HG02588 (cell line): ENCODE results near the gene RPE.

Experiments
- ATAC-seq: cut with Tn5 transposase; IDR thresholded peaks from one replicate; pipeline ENCODE4 v1.9.1; 2021; ENCODE audit warnings: mild to moderate bottlenecking, moderate library complexity; ENCODE audit not compliant: unreplicated experiment

Gene RPE

DNA sequence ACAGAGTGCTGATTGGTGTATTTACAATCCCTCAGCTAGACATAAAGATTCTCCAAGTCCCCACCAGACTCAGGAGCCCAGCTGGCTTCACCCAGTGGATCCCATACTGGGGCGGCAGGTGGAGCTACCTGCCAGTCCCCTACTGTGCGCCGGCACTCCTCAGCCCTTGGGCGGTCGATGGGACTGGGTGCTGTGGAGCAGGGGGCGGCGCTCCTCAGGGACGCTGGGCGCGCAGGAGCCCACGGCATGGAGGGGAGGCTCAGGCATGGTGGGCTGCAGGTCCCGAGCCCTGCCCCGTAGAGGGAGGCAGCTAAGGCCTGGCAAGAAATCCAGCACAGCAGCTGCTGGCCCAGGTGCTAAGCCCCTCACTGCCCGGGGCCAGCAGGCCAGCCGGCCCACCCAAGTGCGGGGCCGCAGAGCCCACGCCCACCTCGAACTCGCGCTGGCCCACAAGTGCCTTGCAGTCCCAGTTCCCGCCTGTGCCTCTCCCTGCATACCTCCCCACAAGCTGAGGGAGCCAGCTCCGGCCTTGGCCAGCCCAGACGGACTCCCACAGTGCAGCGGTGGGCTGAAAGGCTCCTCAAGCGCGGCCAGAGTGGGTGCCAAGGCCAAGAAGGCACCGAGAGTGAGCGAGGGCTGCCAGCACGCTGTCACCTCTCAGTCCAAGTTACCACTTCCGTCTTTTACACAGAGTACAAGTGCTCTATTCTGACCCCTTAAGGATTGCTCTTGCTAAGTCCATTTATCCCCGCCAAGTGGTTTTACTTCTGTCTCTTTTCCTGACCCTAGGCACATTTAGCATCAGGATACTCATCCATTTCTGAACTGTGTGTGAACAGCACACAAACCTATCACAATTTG, 1.7 kb upstream of the RPE start:
- ATAC-seq = no peak

GRCh38 chr2:210003359-210003758, 921 bp downstream of the RPE start:
- no peak for ATAC-seq

DNA sequence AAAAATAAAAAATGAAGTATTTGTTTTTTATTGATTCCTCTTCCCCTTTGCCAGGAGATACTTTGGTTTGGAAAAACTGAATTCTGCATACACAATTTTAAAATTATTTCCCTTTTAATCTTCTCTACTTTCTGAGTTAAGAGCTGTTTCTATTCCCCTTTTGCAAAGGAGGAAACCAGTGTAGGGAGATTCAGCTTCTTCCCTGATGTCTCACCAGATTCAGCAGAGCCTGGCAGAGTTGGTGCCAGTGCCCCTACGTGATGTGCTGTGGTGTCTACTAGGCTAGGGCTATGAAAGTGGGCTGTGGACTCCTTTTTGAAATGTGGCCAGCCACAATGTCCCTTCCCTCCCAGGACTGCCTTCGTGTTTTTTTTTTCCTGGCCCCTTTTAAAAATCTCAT, 2.4 kb downstream of the RPE start:
- no peak for ATAC-seq

- ATAC-seq = no peak
Observed at GRCh38 chr2:210007895-210008294, 5.5 kb downstream of the RPE start.

DNA sequence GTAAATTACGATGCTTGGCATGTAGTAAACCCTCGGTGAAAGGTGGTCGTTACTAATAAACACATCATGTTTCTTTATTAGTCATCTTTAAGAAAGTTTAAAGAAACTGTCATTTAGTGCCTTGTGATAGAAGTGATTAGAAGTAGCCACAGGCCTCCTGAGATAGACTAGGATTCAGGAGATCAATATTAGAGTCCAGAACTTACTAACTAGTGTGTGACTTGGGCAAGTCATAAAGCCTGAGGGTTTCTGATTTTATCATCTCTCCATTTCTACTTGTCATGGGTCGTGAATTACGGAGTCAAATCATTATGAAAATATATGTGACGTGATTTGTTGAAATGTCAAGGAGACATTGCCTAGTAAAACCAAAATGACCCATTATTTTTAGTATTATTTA, 6.7 kb downstream of the RPE start:
- ATAC-seq = no peak

DNA sequence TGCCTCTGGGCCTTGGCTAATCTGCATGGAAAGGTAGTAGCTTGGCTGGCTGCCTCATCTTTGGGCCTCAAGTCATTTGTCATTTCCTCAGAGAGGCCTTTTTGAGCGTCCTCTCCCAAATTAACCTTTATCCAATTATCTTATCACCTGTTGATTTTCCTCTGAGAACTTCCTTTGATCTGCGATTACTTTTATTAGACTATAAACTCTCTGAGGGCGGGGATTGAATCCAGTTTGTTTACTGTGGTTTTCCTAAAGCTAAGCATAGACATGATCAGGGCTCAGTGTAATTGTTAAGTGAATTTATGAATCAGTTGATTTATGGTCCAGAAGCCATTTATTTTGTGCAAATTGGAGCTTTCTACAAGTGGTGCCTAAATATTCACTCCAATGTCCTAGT, 7.5 kb downstream of the RPE start:
- ATAC-seq = no peak

- ATAC-seq = no peak
Observed at GRCh38 chr2:210020138-210020537, 17.7 kb downstream of the RPE start.

- no peak for ATAC-seq
Observed at GRCh38 chr2:210022824-210023223, 20.4 kb downstream of the RPE start.

DNA sequence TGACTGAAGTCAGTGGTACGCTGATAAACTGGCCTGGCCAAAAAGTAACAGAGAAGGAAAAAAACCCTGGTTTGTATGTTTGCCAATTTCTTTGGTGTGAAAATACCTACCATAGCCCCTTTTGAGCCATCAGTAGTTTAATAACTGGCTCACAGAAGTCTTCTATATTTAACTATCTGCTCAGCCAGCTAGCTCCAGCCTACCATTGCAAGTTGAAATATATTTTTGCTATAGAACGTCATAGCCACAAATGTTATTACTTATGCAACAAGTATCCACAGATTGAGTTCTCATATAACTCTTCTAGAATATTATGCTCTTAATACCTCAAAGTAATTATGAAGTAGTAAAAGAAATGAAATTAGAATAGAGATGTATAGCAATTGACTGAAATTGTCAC, 25.2 kb downstream of the RPE start:
- no peak for ATAC-seq

GRCh38 chr2:210028178-210028577, 25.7 kb downstream of the RPE start:
- ATAC-seq = no peak

DNA sequence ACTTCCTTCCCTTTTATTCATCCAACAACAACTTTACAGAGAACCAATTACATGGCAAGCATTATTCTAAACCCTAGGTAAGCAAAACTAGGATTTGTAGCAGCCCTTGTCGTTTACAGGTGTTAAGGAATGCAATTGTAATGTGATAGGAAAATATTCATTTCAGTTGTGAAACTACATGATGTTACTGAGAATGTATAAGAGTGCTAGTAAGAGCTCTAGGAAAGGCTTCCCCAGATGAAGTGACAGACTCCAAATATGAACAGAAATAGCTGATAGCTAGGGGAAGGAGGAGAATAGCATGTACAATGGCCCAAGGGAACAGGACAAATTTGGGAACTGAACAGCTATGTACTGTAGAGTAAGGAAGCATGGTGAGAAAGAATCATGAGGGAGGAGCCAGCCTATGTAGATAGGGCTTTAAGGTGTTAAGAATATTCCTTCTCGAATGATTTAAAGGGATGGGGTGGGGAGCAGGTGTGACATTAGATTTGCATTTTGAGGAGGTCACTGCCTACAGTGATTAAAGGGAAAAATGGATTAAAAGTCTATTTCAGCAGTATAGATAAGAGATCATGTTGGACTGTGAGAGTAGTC, 31.7 kb downstream of the RPE start:
- no peak for ATAC-seq

GRCh38 chr2:210035679-210036078, 33.2 kb downstream of the RPE start:
- no peak for ATAC-seq

DNA sequence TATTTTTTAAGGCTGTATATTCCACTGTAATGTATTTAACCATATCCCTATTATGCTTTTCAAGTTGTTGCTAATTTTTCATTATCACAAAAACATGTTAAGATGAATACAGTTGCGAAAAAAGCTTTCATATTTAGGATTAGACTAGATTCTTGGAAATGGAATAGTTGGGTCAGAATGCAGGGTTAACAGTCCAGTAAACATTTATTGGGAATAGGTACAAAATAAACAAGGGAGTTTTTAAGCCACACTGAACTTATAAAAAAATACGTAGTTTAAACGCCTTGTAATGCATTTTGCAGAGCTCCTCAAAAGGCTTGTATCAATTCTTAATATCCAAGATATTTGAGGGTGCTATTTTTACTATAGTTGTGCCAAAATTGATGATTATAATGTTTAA, 35.6 kb downstream of the RPE start:
- ATAC-seq = no peak

DNA sequence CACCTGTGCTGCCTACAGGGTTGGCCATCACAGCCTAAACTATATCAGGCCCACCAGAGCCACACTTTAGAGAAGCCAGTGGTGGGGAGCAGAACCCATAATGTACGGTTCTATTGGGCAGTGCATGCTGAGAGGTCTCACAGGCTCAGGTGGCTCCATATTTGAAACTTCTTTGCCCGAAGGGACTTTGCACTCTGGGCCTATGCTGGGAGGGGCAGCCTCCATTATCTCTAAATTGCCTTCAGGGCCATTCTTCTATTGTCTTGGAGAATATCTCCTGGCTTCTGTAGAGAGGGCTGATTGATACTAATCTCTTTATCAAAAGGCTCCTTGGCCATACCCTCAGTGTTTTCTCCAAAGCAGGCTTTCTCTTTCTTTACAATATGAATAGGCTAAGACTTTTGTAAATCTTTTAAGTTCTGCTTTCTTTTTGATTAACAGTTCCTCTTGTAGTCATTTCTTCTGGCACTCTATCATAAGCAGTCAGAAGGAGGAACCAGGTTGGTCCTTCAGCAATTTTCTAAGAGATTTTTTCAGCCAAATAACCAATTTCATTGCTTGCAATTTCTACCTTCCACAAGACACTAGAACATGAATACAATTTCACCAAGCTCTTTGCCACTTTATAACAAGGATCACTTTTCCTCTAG, 44.5 kb downstream of the RPE start:
- ATAC-seq = no peak

- ATAC-seq = no peak
Observed at GRCh38 chr2:210049831-210050230, 47.4 kb downstream of the RPE start.

DNA sequence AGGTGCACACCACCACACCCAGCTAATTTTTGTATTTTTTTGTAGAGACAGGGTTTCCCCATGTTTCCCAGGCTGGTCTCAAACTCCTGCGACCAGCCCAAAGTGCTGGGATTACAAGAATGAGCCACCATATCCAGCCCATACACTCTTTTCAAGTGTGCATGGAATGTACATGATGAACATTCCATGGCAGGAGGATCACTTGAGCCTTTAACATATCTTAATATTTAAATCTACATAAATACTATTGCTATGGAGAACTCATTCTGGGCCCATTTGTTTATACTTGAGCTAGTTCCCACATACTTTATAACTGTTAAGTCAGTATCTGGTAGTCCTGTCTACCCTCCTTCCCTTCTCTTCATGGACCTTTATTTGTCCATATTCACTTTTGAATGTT, 48.4 kb downstream of the RPE start:
- no peak for ATAC-seq

DNA sequence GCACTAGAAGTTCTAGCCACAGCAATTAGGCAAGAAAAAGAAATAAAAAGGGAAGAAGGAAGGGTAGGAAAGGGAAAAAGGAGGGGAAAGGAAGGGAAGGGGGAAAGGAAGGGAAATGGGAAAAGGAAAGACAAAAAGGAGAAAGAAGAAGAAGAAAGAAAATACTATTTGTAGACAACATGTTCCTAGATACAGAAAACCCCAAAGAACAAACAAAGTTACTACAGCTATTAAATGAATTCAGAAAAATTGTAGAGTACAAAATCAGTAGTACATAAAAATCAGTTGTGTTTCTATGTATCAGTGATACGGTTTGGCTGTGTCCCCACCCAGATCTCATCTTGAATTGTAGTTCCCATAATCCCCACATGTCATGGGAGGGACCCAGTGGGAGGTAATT, 52.3 kb downstream of the RPE start:
- no peak for ATAC-seq

GRCh38 chr2:210055825-210056224, 53.4 kb downstream of the RPE start:
- no peak for ATAC-seq

DNA sequence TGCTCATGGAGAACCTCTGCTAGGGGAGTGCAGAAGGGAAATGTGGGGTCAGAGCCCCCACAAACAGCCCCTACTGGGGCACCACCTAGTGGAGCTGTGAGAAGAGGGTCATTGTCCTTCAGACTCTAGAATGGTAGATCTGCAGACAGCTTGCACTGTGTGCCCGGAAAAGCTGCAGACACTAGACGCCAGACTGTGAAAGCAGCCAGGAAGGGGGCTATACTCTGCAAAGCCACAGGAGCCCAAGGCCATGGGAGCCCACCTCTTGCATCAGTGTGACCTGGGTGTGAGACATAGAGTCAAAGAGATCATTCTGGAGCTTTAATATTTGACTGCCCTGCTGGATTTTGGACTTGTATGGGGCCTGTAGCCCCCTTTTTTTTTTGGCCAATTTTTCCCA, 60.9 kb downstream of the RPE start:
- ATAC-seq = no peak
